MCF 10A (cell line): Measurements from ENCODE around the gene CFAP69. TPM values are rescaled to one million over a fixed set of nuclear protein-coding genes. Genes with fewer than 3 reads are reported as not detected.
"Not testable (repeated sequence)": the region's sequence is repeated elsewhere in the genome, so short reads cannot be mapped to it uniquely, and the experiment has no call there.

Experiments
- BruUV-seq: library from RNA; stranded (reverse); fragments of 400-500 nt; replicated peaks from 2 replicates; lab custom pipeline; 2021; lab: Mats Ljungman, UMichigan
- CTCF ChIA-PET: fragments of 300-600 bp; sonication (Branson Sonifier 250); formaldehyde crosslinking; extraction: SDS; loops from one replicate; lab custom pipeline; 2021; ENCODE audit warnings: antibody characterized with exemption, inconsistent platforms; lab: Yijun Ruan, JAX
- POLR2A ChIA-PET: fragments of 300-600, 350-650 bp; sonication (Branson Sonifier 250); formaldehyde crosslinking; extraction: SDS; loops from one replicate; lab custom pipeline; 2020; ENCODE audit warnings: antibody characterized with exemption, inconsistent platforms; lab: Yijun Ruan, JAX
- DNase-seq: peaks from one replicate; pipeline ENCODE4 v3.0.0-alpha.2; 2018; ENCODE audit not compliant: unreplicated experiment
- H3K27ac Mint-ChIP-seq: one replicate; pipeline ENCODE4 v1.8.0; 2022; ENCODE audit warnings: mild to moderate bottlenecking, low read depth, mixed read lengths; ENCODE audit not compliant: unreplicated experiment
- H3K27me3 Mint-ChIP-seq: one replicate; pipeline ENCODE4 v1.8.0; 2022; ENCODE audit warnings: mixed read lengths; ENCODE audit not compliant: insufficient read depth, unreplicated experiment
- H3K36me3 Mint-ChIP-seq: one replicate; pipeline ENCODE4 v1.8.0; 2022; ENCODE audit warnings: mild to moderate bottlenecking, moderate library complexity, mixed read lengths; ENCODE audit not compliant: insufficient read depth, unreplicated experiment
- H3K4me1 Mint-ChIP-seq: one replicate; pipeline ENCODE4 v1.8.0; 2022; ENCODE audit warnings: mixed read lengths; ENCODE audit not compliant: insufficient read depth, unreplicated experiment
- H3K4me3 Mint-ChIP-seq: one replicate; pipeline ENCODE4 v1.8.0; 2022; ENCODE audit warnings: mild to moderate bottlenecking, moderate library complexity, mixed read lengths; ENCODE audit not compliant: unreplicated experiment
- H3K9me3 Mint-ChIP-seq: one replicate; pipeline ENCODE4 v1.8.0; 2022; ENCODE audit warnings: mixed read lengths; ENCODE audit not compliant: unreplicated experiment
- CTCF ChIP-seq: fragments of 200-600 bp; IDR thresholded peaks from one replicate; pipeline ENCODE4 v1.8.0; 2022; ENCODE audit warnings: antibody characterized with exemption, mild to moderate bottlenecking; ENCODE audit not compliant: unreplicated experiment
- intact Hi-C: fragments of 100-400 bp; cut with micrococcal nuclease; formaldehyde crosslinking; loops from 2 replicates; pipeline ENCODE4 v1.14.1; 2022
- total RNA-seq: library from RNA; stranded (reverse); gene quantifications from 2 replicates; pipeline ENCODE4 v1.2.3, GENCODE V29; 2022

CFAP69 gene
- total RNA-seq, 1 experiment from 2014 or later: 2.9 TPM

- DNase-seq: no peak
- TF ChIP-seq CTCF: no peak
- no peaks in the 10 kb centered on the region for H3K9me3 Mint-ChIP-seq
- POLR2A ChIA-PET: interaction anchor here (0.6 to 0.8 kb wide), 8 partner anchors 13 to 1706 kb away, joined by 3 to 4 read pairs (median 3); partner anchors contain the start of genes CLDN12 and STEAP2
- intact Hi-C loops: no loop called here
- CTCF ChIA-PET: no interaction called here
- H3K27me3 Mint-ChIP-seq: no peaks in the 10 kb centered on the region
- peaks cover 12% of the 10 kb centered on the region for H3K36me3 Mint-ChIP-seq
- peak overlapping the region; percentile 95 for H3K27ac Mint-ChIP-seq
- H3K4me1 Mint-ChIP-seq: peaks cover 20% of the 10 kb centered on the region
- no TSS peak for BruUV-seq
- peak overlapping the region; percentile 94 for H3K4me3 Mint-ChIP-seq
Measured at GRCh38 chr7:90347759-90348158, 102.8 kb downstream of the CFAP69 start.

- DNase-seq: no peak
- TF ChIP-seq CTCF: no peak
- Mint-ChIP-seq H3K9me3 (no peaks in the 10 kb centered on the region), H3K4me1 (peaks cover 20% of the 10 kb centered on the region), H3K27ac (no peak overlapping the region), H3K4me3 (no peak overlapping the region), H3K36me3 (peaks cover 24% of the 10 kb centered on the region), H3K27me3 (no peaks in the 10 kb centered on the region)
- intact Hi-C loops: no loop called here
- BruUV-seq: no TSS peak
- ChIA-PET CTCF (no interaction called here), POLR2A (interaction anchor here (0.9 kb wide), 1 partner anchor 42 kb away, joined by 3 read pairs; no protein-coding TSS in a partner anchor)
Measured at GRCh38 chr7:90349305-90349704, 104.3 kb downstream of the CFAP69 start.

GRCh38 chr7:90350032-90350431, 105.1 kb downstream of the CFAP69 start:
- POLR2A ChIA-PET, BruUV-seq, H3K9me3 Mint-ChIP-seq, H3K4me3 Mint-ChIP-seq, DNase-seq, H3K27ac Mint-ChIP-seq, H3K27me3 Mint-ChIP-seq, CTCF ChIA-PET, intact Hi-C loops: not testable (repeated sequence)
- peaks cover 20% of the 10 kb centered on the region for H3K4me1 Mint-ChIP-seq
- H3K36me3 Mint-ChIP-seq: peaks cover 32% of the 10 kb centered on the region

- no TSS peak for BruUV-seq
- no peak overlapping the region for H3K27ac Mint-ChIP-seq
- POLR2A ChIA-PET: interaction anchor here (0.6 to 0.7 kb wide), 4 partner anchors 11 to 785 kb away, joined by 3 to 5 read pairs (median 3); no protein-coding TSS in a partner anchor
- no peak overlapping the region for H3K4me3 Mint-ChIP-seq
- H3K27me3 Mint-ChIP-seq: no peaks in the 10 kb centered on the region
- peaks cover 49% of the 10 kb centered on the region for H3K36me3 Mint-ChIP-seq
- no peak for DNase-seq
- intact Hi-C loops: no loop called here
- TF ChIP-seq CTCF: no peak
- CTCF ChIA-PET: interaction anchor here (0.7 to 1.1 kb wide), 2 partner anchors 665 to 791 kb away, joined by 3 read pairs; no protein-coding TSS in a partner anchor
- peaks cover 12% of the 10 kb centered on the region for H3K4me1 Mint-ChIP-seq
- H3K9me3 Mint-ChIP-seq: peaks cover 12% of the 10 kb centered on the region
Measured at GRCh38 chr7:90351987-90352386, 107.0 kb downstream of the CFAP69 start.

Other genes with a start within 250 kb of the CFAP69 start
- gene STEAP1, start 90.7 kb upstream of the CFAP69 start, total RNA-seq: 3.1 and 3.2 TPM in 2 replicates
- 0.68 and 1.3 TPM in 2 replicates for gene STEAP2, start 33.4 kb upstream of the CFAP69 start, total RNA-seq
- gene FAM237B, start 76.1 kb downstream of the CFAP69 start, total RNA-seq: not detected in 2 replicates
- gene GTPBP10, start 101.5 kb downstream of the CFAP69 start, total RNA-seq: 41.6 and 51.1 TPM in 2 replicates
- 22.5 and 39.2 TPM in 2 replicates for gene CLDN12, start 158.3 kb downstream of the CFAP69 start, total RNA-seq
- gene PTTG1IP2, start 224.5 kb downstream of the CFAP69 start, total RNA-seq: not detected in 2 replicates